Spleen (tissue), 7 donors: ENCODE data around the gene APOBEC3G.

Source experiments
- POLR2A ChIP-seq, 3 donors: fragments of 450-650 bp; IDR thresholded peaks; one replicate each; pipeline ENCODE4 v1.5.1; 2017; ENCODE audit warnings: antibody characterized with exemption in 3 of 3, mild to moderate bottlenecking in 1 of 3
- TF ChIP-seq, protein P1 (sequence below), 11 experiments: fragments of 200-600 bp in 7 of 11; fragments of 450-650 bp in 4 of 11; sonication (generic) in 4 of 11; IDR thresholded peaks in 8 of 11; conservative IDR thresholded peaks in 3 of 11; 1 replicate in 7 of 11; 2 replicates in 4 of 11; pipeline versions ENCODE4 v1.4.0 to v1.8.0; 2016 to 2021; ENCODE audit warnings: antibody characterized with exemption in 11 of 11, inconsistent platforms in 4 of 11, mild to moderate bottlenecking in 1 of 11
- donor health status: DM: no; HTN: no; CAD: no; lungs with moderate emphysema.
- donor health status: DM: no; HTN: no; CAD: no.
- donor health status: DM: no; HTN: no; CAD: no.

DNA sequence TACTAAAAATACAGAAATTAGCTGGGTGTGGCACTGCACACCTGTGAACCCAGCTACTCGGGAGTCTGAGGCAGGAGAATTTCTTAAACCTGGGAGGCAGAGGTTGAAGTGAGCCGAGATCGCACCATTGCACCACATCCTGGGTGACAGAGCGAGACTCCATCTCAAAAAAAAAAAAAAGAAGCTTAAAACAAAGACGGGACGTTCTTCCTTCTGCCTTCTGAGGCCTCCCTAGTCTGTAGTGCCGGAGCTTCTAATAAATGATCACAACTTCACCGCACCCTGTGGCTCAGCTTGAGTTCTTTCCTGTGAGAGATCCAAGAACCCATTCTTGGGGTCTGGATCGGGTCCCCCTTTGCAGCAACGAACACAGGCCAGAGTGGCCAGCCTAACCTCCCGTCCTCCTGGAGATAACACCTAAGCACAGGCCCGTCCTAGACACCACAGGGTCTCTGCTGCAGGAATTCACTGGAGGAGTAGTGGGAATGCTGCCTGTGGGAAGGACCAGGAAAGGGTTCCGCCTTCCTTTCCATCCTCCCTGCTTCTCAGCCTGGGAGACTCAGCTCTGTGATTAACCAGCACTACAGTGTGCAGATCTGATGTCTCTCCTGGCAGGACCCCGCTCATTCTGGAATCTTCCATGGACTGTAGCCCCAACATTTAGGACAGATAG, 17.8 kb downstream of the APOBEC3G start:
- TF ChIP-seq, protein P1, sequence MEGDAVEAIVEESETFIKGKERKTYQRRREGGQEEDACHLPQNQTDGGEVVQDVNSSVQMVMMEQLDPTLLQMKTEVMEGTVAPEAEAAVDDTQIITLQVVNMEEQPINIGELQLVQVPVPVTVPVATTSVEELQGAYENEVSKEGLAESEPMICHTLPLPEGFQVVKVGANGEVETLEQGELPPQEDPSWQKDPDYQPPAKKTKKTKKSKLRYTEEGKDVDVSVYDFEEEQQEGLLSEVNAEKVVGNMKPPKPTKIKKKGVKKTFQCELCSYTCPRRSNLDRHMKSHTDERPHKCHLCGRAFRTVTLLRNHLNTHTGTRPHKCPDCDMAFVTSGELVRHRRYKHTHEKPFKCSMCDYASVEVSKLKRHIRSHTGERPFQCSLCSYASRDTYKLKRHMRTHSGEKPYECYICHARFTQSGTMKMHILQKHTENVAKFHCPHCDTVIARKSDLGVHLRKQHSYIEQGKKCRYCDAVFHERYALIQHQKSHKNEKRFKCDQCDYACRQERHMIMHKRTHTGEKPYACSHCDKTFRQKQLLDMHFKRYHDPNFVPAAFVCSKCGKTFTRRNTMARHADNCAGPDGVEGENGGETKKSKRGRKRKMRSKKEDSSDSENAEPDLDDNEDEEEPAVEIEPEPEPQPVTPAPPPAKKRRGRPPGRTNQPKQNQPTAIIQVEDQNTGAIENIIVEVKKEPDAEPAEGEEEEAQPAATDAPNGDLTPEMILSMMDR (IDR thresholded peaks at IDR 0.05 in 8 of 11, conservative IDR thresholded peaks at IDR 0.05 in 3 of 11) = no peak
- TF ChIP-seq POLR2A (IDR thresholded peaks at IDR 0.05) = no peak
